HG02610 (cell line): Measurements from ENCODE around the gene DHX57.
A peak's percentile ranks its signal among the peaks of the same experiment; 100 is the strongest.

Experiments
- ATAC-seq: cut with Tn5 transposase; IDR thresholded peaks from one replicate; pipeline ENCODE4 v1.9.1; 2021; ENCODE audit warnings: mild to moderate bottlenecking, moderate library complexity; ENCODE audit not compliant: unreplicated experiment

DHX57 gene, protein sequence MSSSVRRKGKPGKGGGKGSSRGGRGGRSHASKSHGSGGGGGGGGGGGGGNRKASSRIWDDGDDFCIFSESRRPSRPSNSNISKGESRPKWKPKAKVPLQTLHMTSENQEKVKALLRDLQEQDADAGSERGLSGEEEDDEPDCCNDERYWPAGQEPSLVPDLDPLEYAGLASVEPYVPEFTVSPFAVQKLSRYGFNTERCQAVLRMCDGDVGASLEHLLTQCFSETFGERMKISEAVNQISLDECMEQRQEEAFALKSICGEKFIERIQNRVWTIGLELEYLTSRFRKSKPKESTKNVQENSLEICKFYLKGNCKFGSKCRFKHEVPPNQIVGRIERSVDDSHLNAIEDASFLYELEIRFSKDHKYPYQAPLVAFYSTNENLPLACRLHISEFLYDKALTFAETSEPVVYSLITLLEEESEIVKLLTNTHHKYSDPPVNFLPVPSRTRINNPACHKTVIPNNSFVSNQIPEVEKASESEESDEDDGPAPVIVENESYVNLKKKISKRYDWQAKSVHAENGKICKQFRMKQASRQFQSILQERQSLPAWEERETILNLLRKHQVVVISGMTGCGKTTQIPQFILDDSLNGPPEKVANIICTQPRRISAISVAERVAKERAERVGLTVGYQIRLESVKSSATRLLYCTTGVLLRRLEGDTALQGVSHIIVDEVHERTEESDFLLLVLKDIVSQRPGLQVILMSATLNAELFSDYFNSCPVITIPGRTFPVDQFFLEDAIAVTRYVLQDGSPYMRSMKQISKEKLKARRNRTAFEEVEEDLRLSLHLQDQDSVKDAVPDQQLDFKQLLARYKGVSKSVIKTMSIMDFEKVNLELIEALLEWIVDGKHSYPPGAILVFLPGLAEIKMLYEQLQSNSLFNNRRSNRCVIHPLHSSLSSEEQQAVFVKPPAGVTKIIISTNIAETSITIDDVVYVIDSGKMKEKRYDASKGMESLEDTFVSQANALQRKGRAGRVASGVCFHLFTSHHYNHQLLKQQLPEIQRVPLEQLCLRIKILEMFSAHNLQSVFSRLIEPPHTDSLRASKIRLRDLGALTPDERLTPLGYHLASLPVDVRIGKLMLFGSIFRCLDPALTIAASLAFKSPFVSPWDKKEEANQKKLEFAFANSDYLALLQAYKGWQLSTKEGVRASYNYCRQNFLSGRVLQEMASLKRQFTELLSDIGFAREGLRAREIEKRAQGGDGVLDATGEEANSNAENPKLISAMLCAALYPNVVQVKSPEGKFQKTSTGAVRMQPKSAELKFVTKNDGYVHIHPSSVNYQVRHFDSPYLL (N-terminal part only)

DNA sequence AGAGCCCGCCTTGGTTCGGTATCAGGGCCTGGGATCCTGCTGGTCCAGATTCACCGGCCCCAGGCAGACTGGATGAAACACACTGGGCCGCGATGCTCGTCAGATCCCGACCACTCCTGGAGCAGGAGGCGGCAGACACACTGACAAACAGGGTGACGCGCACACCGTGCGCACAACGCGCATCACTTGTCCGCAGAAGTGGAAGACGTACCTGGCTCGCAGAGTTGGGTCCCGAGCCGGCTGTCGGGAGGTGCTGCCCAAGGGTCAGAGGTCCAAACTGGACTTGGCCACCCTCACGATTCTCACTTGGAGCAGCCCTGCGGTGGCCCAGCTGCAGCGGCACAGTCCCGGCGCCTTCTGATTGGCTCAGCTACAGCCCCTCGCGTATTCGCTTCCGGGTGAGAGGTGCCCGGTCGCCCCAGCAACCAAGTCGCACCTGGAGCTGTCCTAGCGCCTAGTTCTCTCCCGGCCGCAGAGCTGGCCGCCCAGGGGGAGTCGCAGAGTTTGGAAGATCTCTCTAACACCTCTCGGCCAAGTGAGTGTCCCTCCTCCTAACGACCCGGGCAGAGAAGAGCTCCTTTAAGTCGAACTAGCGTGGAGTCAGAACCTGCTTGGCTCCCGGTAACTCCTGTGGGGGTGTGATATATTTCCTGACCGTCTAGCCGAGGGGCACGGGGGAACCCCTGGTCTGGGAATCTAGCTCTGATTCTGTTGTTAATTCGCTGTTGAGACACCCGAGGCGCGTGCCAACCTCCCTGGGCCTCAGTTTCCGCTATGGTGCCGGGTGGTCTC is at the start of gene DHX57, which contains the start of gene MORN2:
Gene DHX57, minus strand, starts transcription at position 359 of the 792 bp plus-strand sequence. CDS start 7,529 bp downstream, outside the sequence.
Gene MORN2, plus strand, starts transcription at position 401 of the 792 bp plus-strand sequence.
- peak; percentile 100 for ATAC-seq

DNA sequence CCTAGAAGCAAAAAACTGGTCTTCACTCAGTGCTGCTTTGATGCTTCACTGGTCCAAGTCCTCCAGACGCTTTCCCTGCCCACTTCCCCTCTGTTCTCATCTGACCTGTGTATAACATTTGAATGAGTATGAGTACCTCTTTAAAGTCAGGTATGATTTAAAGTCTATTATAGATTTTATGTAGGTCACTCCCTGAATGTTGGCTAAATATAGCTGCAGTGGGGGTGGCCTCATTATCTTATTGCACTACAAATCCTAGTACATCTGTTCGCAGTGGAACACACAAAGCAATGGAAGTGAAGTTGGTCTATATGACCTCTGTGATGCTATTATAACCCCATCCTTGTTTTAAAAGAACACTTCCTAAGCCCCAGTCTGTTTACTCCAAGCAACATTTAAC is 47.2 kb upstream of the DHX57 start:
- no peak for ATAC-seq

DNA sequence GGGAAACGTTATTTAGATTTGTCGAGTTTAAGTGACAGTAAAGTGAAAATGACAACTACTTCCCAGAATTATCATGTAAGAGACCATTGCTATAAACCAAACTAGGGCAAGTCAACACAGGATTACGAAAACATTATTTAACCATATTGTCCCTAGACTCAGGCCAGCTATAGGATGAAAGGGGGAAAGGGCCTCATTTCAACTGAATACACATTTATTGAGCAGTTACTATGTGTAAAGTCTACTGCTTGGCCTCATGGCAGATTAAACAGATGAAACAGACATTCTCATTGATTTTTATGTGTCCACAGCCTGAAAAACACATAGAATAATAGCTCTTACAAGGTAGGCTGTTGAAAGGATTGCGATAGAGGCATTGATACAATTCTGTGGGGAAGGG is 46.7 kb upstream of the DHX57 start:
- ATAC-seq, result no peak

DNA sequence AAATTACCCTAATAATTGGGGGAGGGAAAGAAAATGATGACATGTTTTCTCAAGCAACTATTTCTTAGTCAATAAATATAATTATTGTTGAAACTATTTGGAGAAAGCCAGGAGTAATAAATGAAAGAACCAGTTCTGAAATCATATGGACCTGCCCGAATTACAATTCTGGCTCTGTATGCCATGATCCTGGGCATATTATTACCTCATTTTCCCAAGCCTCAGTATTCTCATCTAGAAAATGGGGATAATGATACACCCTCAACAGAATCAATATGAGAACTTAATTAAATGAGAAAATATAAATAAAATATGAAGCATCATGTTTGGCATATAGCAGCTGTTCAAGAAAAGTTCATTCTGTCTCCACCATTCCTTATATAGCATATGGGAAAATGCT is 36.9 kb upstream of the DHX57 start:
- no peak for ATAC-seq

DNA sequence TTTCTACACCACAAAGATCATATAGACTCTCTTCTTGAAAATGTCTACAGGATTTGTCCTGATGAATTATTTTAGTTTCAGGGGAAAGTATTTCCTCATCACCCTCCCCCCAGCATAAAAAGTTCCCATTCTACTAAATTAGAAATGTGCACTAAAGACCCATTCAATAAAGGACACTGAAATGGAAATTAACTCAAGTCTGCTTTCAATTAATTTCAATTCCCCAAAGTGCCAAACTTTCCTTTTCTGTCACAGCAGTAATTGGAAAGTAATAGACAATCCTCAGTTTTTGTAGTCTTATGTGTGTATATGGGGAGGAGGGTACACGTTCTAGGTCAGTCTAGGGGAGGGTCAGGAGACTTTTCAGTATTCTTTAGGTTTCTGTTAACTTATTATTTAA is 35.5 kb upstream of the DHX57 start:
- no peak for ATAC-seq

DNA sequence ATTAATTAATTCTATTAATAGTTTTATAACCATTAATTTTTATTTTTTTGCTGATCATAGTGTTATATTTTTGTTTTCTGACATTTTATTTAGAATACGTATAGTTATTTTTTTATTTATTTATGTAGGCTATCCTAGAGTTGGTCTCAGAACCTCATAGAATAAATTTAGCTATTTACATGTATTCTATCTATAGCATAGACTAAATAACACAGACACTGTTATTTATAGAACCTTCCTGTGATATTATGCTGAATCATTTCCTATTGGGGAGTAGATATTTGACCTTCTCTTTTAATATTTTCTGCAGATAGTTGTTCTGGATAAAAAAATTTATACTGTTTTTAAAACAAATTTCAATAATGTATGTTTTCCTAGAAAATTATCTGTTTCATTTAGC is 34.1 kb upstream of the DHX57 start:
- no peak for ATAC-seq

DNA sequence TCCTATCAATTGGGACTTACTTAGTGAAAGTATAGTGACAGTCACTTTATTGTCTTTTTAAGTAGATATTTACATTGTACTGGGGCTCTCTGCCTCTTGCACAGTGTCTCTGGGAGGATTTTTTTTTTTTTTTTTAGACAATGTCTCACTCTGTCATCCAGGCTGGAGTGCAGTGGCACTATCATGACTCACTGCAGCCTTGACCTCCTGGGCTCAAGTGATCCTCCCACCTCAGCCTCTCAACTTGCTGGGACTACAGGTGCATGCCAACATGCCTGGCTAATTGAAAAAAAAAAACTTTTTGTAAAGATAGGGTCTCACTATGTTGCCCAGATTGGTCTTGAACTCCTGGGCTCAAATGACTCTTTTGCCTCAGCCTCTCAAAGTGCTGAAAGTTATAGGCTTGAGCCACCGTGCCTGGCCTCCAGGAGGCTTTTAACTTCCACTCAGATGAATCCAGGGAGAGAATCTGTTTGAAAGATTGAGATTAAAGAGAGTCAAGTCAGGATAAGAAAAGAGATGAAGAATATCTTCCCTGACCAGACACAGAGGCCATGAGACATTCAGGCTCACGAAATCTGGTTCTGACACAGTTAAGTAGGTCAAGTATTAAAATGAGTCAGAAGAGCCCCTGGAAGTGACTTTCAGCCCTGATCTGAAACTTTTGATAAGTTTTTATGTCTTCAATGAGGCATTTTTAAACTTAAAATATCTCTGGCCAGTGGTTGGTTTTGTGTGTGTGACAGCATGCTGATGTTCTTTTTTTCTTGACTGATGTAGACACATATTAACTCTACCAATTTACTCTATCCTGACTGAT is 32.2 kb upstream of the DHX57 start:
- peak; percentile 95 for ATAC-seq

DNA sequence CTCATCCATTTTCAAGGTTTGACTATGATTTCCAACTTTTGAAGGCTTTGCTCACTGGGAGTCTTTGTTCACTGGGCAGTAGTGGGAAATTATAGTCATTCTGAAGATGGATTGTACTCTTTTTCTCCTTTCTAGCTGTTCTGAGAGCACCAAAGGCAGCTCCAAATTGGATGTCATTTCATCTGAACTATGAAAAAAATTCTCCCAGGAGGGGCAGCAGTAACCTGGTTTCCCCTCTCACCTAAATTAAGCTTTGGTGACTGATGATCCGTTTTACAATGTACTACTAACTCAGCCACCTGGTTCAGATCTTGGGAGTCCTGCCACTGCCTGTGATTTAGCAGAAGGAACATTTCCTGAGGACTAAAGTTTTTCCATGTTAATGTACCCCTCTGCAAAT is 31.5 kb upstream of the DHX57 start:
- ATAC-seq, result no peak

DNA sequence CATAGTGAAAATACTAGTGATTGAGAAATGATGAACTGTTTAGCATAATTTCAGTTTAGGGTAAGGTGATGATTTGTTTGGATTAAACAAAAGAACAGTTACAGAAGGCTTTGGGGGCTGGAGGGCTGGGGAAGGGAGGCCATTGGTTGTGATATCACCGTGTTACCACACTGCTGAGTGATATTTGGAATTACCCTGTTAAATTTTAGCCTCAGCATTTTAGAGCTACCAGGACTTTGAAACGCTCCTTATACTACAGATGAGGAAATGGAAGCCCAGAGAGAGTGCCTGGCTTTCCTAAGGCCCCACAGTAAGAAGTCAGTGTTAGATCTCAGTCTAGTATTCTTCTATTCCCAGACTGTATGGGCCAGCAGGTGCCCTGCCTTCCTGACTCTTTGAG is 29.5 kb upstream of the DHX57 start:
- ATAC-seq, result no peak

DNA sequence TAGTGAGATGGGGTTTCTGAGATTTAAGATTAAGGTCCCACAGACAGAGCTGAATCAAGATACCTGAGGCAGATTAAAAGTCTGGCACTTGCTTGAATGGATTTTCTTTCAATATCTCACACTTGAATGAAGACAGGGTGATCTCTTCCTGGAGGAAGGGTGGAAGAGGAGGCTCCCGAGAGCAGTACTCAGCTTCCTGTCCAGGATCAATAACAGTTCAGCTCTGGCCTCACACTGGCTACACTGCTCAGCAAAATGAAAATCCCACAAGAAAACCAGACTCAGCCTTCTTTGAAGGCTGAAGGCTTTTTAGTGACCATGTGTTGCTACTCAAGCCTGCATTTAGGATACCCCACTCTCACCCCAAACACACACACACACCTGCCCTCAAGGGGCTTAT is 25.0 kb upstream of the DHX57 start:
- ATAC-seq, result no peak

DNA sequence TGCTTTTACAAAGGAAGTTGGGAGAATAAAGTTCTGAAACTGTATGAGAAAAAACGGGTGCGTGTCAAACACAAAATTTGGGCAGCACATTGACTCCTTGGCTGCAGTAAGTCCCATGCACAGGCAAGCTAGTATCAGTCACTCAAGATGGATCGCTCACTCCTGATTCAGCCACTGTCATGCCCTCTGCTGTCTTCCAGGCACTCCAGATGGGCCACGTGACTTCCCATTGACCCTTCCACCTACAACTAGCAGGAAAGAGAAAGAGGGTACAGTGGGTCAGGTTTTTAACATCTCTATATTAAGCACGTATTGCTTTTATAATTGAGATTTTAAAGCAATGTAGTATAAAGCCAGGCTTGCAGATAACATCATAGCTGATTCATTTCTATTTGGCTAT is 22.5 kb upstream of the DHX57 start:
- ATAC-seq, result no peak

DNA sequence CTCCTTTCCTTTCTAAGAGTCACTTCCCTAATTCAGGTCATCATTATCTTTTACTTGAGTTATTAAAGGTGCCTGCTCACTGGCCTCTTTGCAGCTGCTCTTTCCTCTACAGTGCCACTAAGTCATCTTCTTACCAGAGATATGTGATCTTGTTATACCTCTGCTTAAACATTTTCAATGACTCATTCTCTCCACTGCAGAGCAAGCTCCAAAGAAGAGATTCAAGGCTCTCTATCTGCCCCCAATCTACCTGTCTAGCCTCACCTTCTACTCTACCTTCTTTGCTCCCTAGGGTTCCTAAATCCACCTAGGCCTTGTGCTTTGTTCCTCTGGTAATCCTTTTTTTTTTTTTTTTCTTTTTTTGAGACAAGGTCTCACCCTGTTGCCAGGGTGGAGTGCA is 17.1 kb upstream of the DHX57 start:
- ATAC-seq, result no peak

DNA sequence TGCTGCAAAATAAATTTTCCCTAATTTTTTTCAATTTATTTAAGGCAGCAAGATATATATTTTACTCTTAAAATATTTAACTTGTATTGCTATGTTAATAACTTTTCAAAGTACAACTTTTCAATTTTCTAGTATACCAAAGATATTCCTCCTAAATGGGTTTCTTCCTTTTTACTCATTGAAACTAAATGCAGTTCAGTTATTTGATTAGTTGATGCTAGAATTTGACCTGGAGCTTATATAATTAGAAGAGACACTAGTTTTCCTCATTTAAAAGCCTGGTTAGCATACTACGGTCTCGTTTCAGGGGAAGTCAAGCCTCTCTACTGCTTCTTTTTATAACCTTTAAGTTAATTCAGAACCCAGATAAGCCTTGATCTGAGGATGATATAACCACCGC is 13.8 kb upstream of the DHX57 start, which contains the start of gene ARHGEF33:
Gene ARHGEF33, plus strand, starts transcription at position 301 of the 400 bp plus-strand sequence. CDS start 29,573 bp downstream, outside the sequence.
- ATAC-seq, result no peak

DNA sequence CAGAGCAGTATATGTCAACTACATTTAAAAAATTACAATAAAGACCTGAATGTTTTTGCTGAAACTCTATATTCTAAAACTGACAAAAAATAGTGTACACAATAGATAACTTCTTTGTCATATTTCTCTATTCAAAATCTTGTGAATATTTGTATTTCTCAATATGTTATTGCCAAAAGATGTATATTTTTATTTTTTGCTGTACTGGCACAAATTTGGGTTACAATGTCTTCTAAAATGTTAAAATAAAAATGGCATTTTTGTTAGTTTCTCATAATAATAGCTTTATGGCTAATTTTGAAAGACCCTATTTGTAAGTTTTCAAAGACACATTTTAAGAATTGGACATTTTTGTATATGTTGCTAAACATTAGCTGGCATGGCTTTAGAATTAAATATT is 13.3 kb upstream of the DHX57 start:
- no peak for ATAC-seq

DNA sequence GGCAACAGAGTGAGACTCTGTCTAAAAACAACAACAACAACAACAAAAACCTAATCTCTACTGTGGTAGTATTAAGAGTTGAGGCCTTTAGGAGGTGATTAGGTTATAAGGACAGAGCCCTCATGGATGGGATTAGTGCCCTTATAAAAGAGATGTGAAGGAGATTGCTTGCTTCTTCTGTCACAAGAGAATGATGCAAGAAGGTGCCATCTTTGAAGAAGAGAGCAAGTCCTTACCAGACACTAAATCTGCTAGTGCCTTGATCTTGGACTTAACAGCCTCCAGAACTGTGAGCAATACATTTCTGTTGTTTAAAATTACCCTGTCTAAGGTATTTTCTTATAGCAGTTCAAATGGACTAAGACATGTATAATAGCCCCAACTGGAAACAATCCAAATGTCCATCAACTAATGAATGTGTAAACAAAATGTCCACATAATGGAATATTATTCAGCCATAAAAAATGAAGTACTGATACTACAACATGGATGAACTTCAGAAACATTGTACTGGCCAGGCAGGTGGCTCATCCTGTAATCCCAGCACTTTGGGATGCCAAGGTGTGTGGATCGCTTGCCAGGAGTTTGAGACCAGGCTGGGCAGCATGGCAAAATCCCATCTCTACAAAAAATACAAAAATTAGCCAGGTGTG is 12.3 kb upstream of the DHX57 start:
- ATAC-seq, result no peak

DNA sequence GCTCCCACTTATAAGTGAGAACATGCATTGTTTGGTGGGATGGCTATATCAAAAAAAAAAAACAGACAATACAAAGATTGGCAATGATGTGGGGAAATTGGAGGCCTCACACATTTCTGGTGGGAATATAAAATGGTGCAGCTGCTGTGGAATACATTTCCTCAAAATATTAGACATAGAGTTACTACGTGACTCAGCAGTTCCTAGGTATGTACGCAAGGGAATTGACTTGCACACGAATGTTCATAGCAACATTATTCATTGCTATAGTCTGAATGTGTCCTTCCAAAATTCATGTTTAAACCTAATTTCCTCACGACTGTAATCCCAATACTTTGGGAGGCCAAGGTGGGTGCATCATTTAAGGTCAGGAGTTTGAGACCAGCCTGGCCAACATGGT is 11.6 kb upstream of the DHX57 start:
- ATAC-seq, result no peak

DNA sequence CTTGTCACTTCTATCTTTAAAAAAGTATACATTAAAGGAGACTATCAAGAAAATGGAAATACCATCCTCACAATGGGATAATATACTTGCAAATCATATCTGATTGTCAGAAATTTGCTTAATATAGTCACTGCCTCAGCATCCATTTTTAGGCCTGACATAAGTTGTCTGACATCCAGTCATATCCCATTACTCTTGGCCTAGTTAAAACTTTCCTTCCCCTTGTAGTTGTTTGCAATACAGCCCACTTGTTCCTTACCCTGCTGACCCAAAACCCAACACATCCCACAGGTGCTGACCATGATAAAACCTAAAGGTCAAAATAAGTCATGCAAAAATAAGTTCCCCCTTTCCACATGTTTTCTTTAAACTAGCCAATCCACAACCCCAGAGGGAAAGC is 10.3 kb upstream of the DHX57 start:
- no peak for ATAC-seq

DNA sequence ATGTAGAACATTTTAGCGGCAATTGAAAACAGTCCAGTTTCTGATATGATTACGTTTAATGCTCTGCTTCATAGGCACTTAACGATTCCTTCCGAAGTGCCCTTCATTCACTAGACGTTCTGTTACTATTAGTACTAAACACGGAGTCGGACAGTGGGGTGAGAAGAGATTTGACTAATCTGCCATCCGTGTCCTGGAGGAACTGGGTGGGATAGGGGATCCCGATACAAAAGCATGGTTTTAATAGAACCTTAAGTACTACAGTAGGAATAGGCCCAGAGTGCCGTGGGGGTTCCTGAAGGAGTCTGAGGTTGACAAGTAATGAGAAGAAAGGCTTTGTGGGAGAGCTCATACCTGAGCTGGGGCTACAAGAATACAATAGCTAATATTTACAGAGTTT is 673 bp upstream of the DHX57 start:
- ATAC-seq, result no peak

DNA sequence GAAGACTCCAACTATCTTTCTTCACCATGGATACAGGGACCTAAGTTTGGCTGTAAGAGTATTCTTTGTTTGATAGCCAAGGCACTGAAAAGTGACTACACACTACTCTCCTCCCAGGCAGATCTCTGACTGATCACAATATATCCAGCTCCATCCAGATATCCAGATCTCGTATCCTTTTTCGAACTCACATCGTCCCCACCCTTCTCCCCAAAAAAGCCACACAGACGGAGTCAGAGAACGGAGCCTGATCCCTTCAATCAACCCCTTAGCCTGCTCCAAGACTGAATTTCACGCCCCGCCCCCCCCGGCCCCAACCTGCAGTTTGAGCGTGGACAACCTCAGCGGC is 533 bp downstream of the DHX57 start:
- ATAC-seq, result no peak
